Fibroblast of lung (primary cell): Measurements from ENCODE around the gene CHRNA1. TPM values are rescaled to one million over a fixed set of nuclear protein-coding genes. Genes with fewer than 3 reads are reported as not detected.

Source experiments
- DNase-seq, 2 donors: peaks; one replicate each; pipeline versions ENCODE4 v3.0.0 to v3.0.0-alpha.2; 2010; ENCODE audit warnings: low read depth in 2 of 2
- H2AFZ ChIP-seq: 2 replicates; pipeline ENCODE4 v1.5.1; 2012; ENCODE audit warnings: low read length, control low read depth, inconsistent platforms
- H3K27ac ChIP-seq: 2 replicates; pipeline ENCODE4 v1.5.1; 2011; ENCODE audit warnings: low read length, control low read depth; ENCODE audit not compliant: insufficient read depth
- H3K27me3 ChIP-seq: 2 replicates; pipeline ENCODE4 v1.5.1; 2011; ENCODE audit warnings: mild to moderate bottlenecking, low read length; ENCODE audit not compliant: control insufficient read depth, insufficient read depth
- H3K36me3 ChIP-seq: 2 replicates; pipeline ENCODE4 v1.5.1; 2011; ENCODE audit warnings: low read length; ENCODE audit not compliant: control insufficient read depth, insufficient read depth
- H3K4me1 ChIP-seq: 2 replicates; pipeline ENCODE4 v1.5.1; 2011; ENCODE audit warnings: low read length; ENCODE audit not compliant: control insufficient read depth, insufficient read depth; ENCODE audit errors: extremely low read depth
- H3K4me2 ChIP-seq: 2 replicates; pipeline ENCODE4 v1.5.1; 2011; ENCODE audit warnings: low read length, control low read depth; ENCODE audit not compliant: insufficient read depth; ENCODE audit errors: extremely low read depth
- H3K4me3 ChIP-seq, 4 experiments: fragments of 200-600 bp in 1 of 4; sonication (generic) in 1 of 4; replicated peaks in 1 of 4; 2 replicates each; pipeline ENCODE4 v1.5.1; 2011 to 2016; ENCODE audit warnings: low read length in 4 of 4, low read depth in 3 of 4, mild to moderate bottlenecking in 3 of 4, control low read depth in 2 of 4, inconsistent platforms in 1 of 4, mixed read lengths in 1 of 4; ENCODE audit not compliant: insufficient read depth in 1 of 4; ENCODE audit errors: control extremely low read depth in 1 of 4
- H3K79me2 ChIP-seq: 2 replicates; pipeline ENCODE4 v1.5.1; 2012; ENCODE audit warnings: mild to moderate bottlenecking, low read length, inconsistent platforms; ENCODE audit not compliant: control insufficient read depth, insufficient read depth
- H3K9ac ChIP-seq: 2 replicates; pipeline ENCODE4 v1.5.1; 2011; ENCODE audit warnings: mild to moderate bottlenecking, low read length, control low read depth; ENCODE audit not compliant: insufficient read depth
- H3K9me3 ChIP-seq: 2 replicates; pipeline ENCODE4 v1.5.1; 2012; ENCODE audit warnings: low read depth, low read length; ENCODE audit not compliant: control insufficient read depth, insufficient read depth
- H4K20me1 ChIP-seq: 2 replicates; pipeline ENCODE4 v1.5.1; 2011; ENCODE audit warnings: low read length; ENCODE audit not compliant: control insufficient read depth, insufficient read depth; ENCODE audit errors: extremely low read depth
- CTCF ChIP-seq, 2 donors: IDR thresholded peaks in 1 of 2; conservative IDR thresholded peaks in 1 of 2; 1 replicate in 1 of 2; 2 replicates in 1 of 2; pipeline ENCODE4 v1.5.1; 2011 to 2012; ENCODE audit warnings: low read length in 2 of 2, control low read depth in 1 of 2, inconsistent platforms in 1 of 2, low read depth in 1 of 2, mild to moderate bottlenecking in 1 of 2
- EZH2 ChIP-seq: IDR thresholded peaks from 2 replicates; pipeline ENCODE4 v1.5.1; 2012; ENCODE audit warnings: low read length, control low read depth, mild to moderate bottlenecking; ENCODE audit errors: missing control alignments
- polyA plus RNA-seq, 2 donors: library from polyadenylated mRNA; depleted of rRNA in 1 of 2; stranded (reverse) in 1 of 2; unstranded in 1 of 2; fragments of >200 nt; gene quantifications; 2 replicates each; pipeline ENCODE4 v1.2.1, GENCODE V29; 2011 to 2012; ENCODE audit warnings: missing spikeins in 1 of 2
- total RNA-seq: library from RNA; depleted of rRNA; stranded (reverse); fragments of >200 nt; gene quantifications from 2 replicates; pipeline ENCODE4 v1.2.1, GENCODE V29; 2014

The CHRNA1 gene
- total and polyA plus RNA-seq, 2 donors (not counting 1 experiment from before 2014, with no cell fraction given), result 0.33 to 1.1 TPM

GRCh38 chr2:174744111-174744510 is 20.2 kb downstream of the CHRNA1 start:
- Histone ChIP-seq H3K4me1 (no peaks in the 10 kb centered on the region), H3K4me3 (no peak overlapping the region), H3K4me2 (no peak overlapping the region), H4K20me1 (no peaks in the 10 kb centered on the region), H3K27ac (no peak overlapping the region), H3K27me3 (peaks cover 2% of the 10 kb centered on the region), H3K79me2 (no peaks in the 10 kb centered on the region), H3K9ac (no peak overlapping the region), H2AFZ (no peak overlapping the region), H3K9me3 (no peaks in the 10 kb centered on the region), H3K36me3 (no peaks in the 10 kb centered on the region)
- no peak for DNase-seq
- TF ChIP-seq CTCF (conservative IDR thresholded peaks at IDR 0.05 in 1 of 2, IDR thresholded peaks at IDR 0.05 in 1 of 2; ENCODE audit: low read depth in 1 of 2, low read length in 2 of 2) (no peak), EZH2 (no peak)

- no peaks in the 10 kb centered on the region for H3K36me3 ChIP-seq
- H3K4me1 ChIP-seq, result no peaks in the 10 kb centered on the region
- DNase-seq, result no peak
- no peak overlapping the region for H2AFZ ChIP-seq
- H3K27ac ChIP-seq, result no peak overlapping the region
- no peak overlapping the region for H3K9ac ChIP-seq
- no peaks in the 10 kb centered on the region for H3K9me3 ChIP-seq
- no peak for TF ChIP-seq CTCF (conservative IDR thresholded peaks at IDR 0.05 in 1 of 2, IDR thresholded peaks at IDR 0.05 in 1 of 2; ENCODE audit: low read depth in 1 of 2, low read length in 2 of 2)
- no peak for TF ChIP-seq EZH2
- H3K4me3 ChIP-seq, result no peak overlapping the region
- H3K27me3 ChIP-seq, result peaks cover 12% of the 10 kb centered on the region
- no peaks in the 10 kb centered on the region for H3K79me2 ChIP-seq
- no peak overlapping the region for H3K4me2 ChIP-seq
- no peaks in the 10 kb centered on the region for H4K20me1 ChIP-seq
Observed at GRCh38 chr2:174740721-174741120, 23.6 kb downstream of the CHRNA1 start.

GRCh38 chr2:174738841-174739240 is 25.4 kb downstream of the CHRNA1 start:
- H3K79me2 ChIP-seq, result no peaks in the 10 kb centered on the region
- H3K27me3 ChIP-seq, result peaks cover 12% of the 10 kb centered on the region
- no peak overlapping the region for H3K9ac ChIP-seq
- H2AFZ ChIP-seq, result no peak overlapping the region
- no peaks in the 10 kb centered on the region for H3K4me1 ChIP-seq
- H3K4me3 ChIP-seq, result no peak overlapping the region
- H3K4me2 ChIP-seq, result no peak overlapping the region
- H4K20me1 ChIP-seq, result no peaks in the 10 kb centered on the region
- H3K27ac ChIP-seq, result no peak overlapping the region
- H3K9me3 ChIP-seq, result no peaks in the 10 kb centered on the region
- no peaks in the 10 kb centered on the region for H3K36me3 ChIP-seq
- no peak for TF ChIP-seq CTCF (conservative IDR thresholded peaks at IDR 0.05 in 1 of 2, IDR thresholded peaks at IDR 0.05 in 1 of 2; ENCODE audit: low read depth in 1 of 2, low read length in 2 of 2)
- no peak for TF ChIP-seq EZH2
- DNase-seq, result no peak
